Ovary (tissue), 10 donors: Measurements from ENCODE around the gene VSX2. TPM values are rescaled to one million over a fixed set of nuclear protein-coding genes. Genes with fewer than 3 reads are reported as not detected.

Experiments used
- DNase-seq, 5 donors: peaks; one replicate each; pipeline ENCODE4 v3.0.0-alpha.2; 2019 to 2020
- H3K27ac ChIP-seq, 2 donors: fragments of 200-600 bp; one replicate each; pipeline versions ENCODE4 v1.5.1 to v1.8.0; 2019 to 2022
- H3K27me3 ChIP-seq: fragments of 200-600 bp; one replicate; pipeline ENCODE4 v1.8.0; 2022
- H3K36me3 ChIP-seq: fragments of 200-600 bp; sonication (generic); one replicate; pipeline ENCODE4 v1.5.1; 2019
- H3K4me1 ChIP-seq: one replicate; pipeline ENCODE4 v1.8.1; 2013; ENCODE audit warnings: mild to moderate bottlenecking, moderate library complexity; ENCODE audit not compliant: insufficient read depth
- H3K4me3 ChIP-seq: fragments of 200-600 bp; sonication (generic); one replicate; pipeline ENCODE4 v1.5.1; 2017
- H3K9me3 ChIP-seq, 2 donors: fragments of 200-600 bp in 1 of 2; sonication (generic) in 1 of 2; one replicate each; pipeline versions ENCODE4 v1.5.1 to v1.8.1; 2013 to 2019; ENCODE audit warnings: mild to moderate bottlenecking in 1 of 2, moderate library complexity in 1 of 2
- EP300 ChIP-seq: sonication (generic); formaldehyde crosslinking; IDR thresholded peaks from one replicate; pipeline ENCODE4 v1.6.1; 2017; ENCODE audit warnings: antibody characterized with exemption
- POLR2A ChIP-seq: fragments of 450-650 bp; IDR thresholded peaks from one replicate; pipeline ENCODE4 v1.6.1; 2017; ENCODE audit warnings: antibody characterized with exemption, mild to moderate bottlenecking, moderate library complexity
- WGBS, 3 donors: extraction: QIAGEN DNeasy Blood & Tissue Kit in 1 of 3; methylation state at CpG; one replicate each; pipeline versions ENCODE4 v1.1.5 to v1.1.7; 2013 to 2017; 5-methylcytosine and 5-hydroxymethylcytosine counted together
- intact Hi-C, 4 donors: fragments of 100-400 bp; cut with DNase I; formaldehyde crosslinking; loops; one replicate each; pipeline versions ENCODE4 v1.11.0 to v1.15.1; 2022 to 2023
- long read RNA-seq, 3 donors: library from polyadenylated mRNA in 2 of 3; unstranded in 2 of 3; transcript quantifications; one replicate each; pipeline ENCODE4 v2.0.0 and lab custom pipeline, GENCODE V29; 2021 to 2026
- polyA plus RNA-seq, 2 donors: library from polyadenylated mRNA; stranded (reverse); fragments of 200-250 nt in 1 of 2; fragments of 350-450 nt in 1 of 2; fragmentation: Illumina TruSeq in 1 of 2; extraction: RNeasy Lipid Tissue Mini Kit (QIAGEN cat#74804) in 1 of 2; gene quantifications; one replicate each; pipeline ENCODE4 v1.2.3, GENCODE V29; 2013 to 2014
- total RNA-seq, 7 donors: library from RNA; depleted of rRNA in 2 of 7; stranded (reverse); fragments of >200 nt in 2 of 7; fragmentation: NEBNext Ultra II Directional in 3 of 7; extraction: Animal tissue kit (Norgen Biotek cat#: 25700) in 3 of 7; gene quantifications; one replicate each; pipeline versions ENCODE4 v1.1.0 to v1.2.4, GENCODE V29; 2016 to 2023
- TF ChIP-seq, protein P1 (sequence below), 3 donors: fragments of 450-650 bp in 2 of 3; fragments of 200-600 bp in 1 of 3; IDR thresholded peaks; one replicate each; pipeline versions ENCODE4 v1.5.1 to v1.8.0; 2016 to 2022; ENCODE audit warnings: antibody characterized with exemption in 3 of 3, mild to moderate bottlenecking in 1 of 3
- donor health status: DM: no; HTN: no; CAD: no; lungs with moderate emphysema.
- donor health status: DM: no; HTN: no; CAD: no.
- donor health status: Bipolar disorder and iron deficiency.
- donor health status: DM: yes; HTN: yes; CAD: no.
- donor health status: DM: no; HTN: no; CAD: no.
- donor health status: DM: yes; HTN: yes; CAD: no.

VSX2 gene
- not detected for total RNA-seq
- not detected for polyA plus RNA-seq
- long read RNA-seq, donor 1, result 0 reads
- long read RNA-seq, donor 2, partial matches to known transcripts, result 0 of 1 reads
- long read RNA-seq, donor 2, other reads (novel, unspliced or antisense), result 0 of 1 reads
- long read RNA-seq, donor 3, result 0 reads

GRCh38 chr14:74238974-74239847, at the start of gene VSX2:
TSS of gene VSX2 (plus strand) at chr14:74239449. CDS start at chr14:74239562, 113 bp downstream.
- Histone ChIP-seq H3K4me1 (peaks cover 9% of the 10 kb centered on the region), H3K36me3 (no peaks in the 10 kb centered on the region), H3K9me3 (no peaks in the 10 kb centered on the region), H3K27me3 (peaks cover 6% of the 10 kb centered on the region), H3K27ac (no peak within 1 kb of the TSS), H3K4me3 (no peak within 1 kb of the TSS)
- no peak for DNase-seq
- intact Hi-C loops, result no loop called here
- 8 to 9% (median 9%) methylated on average over 40 of the region's 40 CpGs for WGBS, 3 donors
- TF ChIP-seq POLR2A (no peak), EP300 (no peak)
- TF ChIP-seq, protein P1, sequence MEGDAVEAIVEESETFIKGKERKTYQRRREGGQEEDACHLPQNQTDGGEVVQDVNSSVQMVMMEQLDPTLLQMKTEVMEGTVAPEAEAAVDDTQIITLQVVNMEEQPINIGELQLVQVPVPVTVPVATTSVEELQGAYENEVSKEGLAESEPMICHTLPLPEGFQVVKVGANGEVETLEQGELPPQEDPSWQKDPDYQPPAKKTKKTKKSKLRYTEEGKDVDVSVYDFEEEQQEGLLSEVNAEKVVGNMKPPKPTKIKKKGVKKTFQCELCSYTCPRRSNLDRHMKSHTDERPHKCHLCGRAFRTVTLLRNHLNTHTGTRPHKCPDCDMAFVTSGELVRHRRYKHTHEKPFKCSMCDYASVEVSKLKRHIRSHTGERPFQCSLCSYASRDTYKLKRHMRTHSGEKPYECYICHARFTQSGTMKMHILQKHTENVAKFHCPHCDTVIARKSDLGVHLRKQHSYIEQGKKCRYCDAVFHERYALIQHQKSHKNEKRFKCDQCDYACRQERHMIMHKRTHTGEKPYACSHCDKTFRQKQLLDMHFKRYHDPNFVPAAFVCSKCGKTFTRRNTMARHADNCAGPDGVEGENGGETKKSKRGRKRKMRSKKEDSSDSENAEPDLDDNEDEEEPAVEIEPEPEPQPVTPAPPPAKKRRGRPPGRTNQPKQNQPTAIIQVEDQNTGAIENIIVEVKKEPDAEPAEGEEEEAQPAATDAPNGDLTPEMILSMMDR (IDR thresholded peaks at IDR 0.05), result no peak

GRCh38 chr14:74190927-74191575, 48.2 kb upstream of the VSX2 start:
- no peaks in the 10 kb centered on the region for H3K9me3 ChIP-seq
- intact Hi-C loops, result no loop called here
- no peak overlapping the region for H3K27ac ChIP-seq
- no peaks in the 10 kb centered on the region for H3K27me3 ChIP-seq
- H3K4me1 ChIP-seq, result no peaks in the 10 kb centered on the region
- no peak overlapping the region for H3K4me3 ChIP-seq
- H3K36me3 ChIP-seq, result no peaks in the 10 kb centered on the region
- WGBS, 3 donors, result 56 to 62% (median 60%) methylated on average over 3 of the region's 3 CpGs
- TF ChIP-seq POLR2A (no peak), EP300 (no peak)
- TF ChIP-seq, protein P1 (IDR thresholded peaks at IDR 0.05), result no peak
- no peak for DNase-seq

DNA sequence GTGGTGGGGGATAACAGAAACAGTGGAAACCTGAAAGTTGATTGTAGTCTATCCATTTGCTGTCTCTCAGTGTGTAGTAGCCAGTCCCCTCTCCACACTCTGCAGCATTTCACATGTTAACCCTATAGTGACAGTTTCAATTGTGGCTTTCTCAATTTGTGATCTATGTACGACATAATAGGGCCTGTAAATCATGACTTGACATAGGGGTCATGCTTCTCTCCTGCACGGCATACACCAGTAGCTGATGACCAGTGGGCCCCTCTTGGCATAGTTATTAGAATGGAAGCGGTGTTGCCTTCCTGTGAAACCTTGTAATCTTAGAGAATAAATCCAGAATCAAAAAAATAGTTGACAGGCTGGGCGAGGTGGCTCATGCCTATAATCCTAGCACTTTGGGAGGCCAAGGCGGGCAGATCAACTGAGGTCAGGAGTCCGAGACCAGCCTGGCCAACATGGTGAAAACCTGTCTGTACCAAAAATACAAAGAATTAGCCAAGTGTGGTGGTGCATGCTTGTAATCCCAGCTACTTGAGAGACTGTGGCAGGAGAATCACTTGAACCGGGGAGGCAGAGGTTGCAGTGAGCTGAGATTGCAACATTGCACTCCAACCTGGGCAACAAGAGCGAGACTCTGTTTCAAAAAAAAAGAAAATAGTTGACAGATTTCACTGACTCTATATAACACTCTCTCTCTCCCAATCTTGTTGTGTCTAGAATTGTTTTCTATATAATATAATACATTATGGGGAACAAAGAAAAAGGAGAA, 44.6 kb upstream of the VSX2 start:
- Histone ChIP-seq H3K27me3 (no peaks in the 10 kb centered on the region), H3K4me3 (no peak overlapping the region), H3K4me1 (no peaks in the 10 kb centered on the region), H3K36me3 (no peaks in the 10 kb centered on the region), H3K27ac (no peak overlapping the region), H3K9me3 (no peaks in the 10 kb centered on the region)
- no peak for DNase-seq
- WGBS, 3 donors, result 90 to 97% (median 92%) methylated on average over 8 of the region's 8 CpGs
- TF ChIP-seq POLR2A (no peak), EP300 (no peak)
- TF ChIP-seq, protein P1 (IDR thresholded peaks at IDR 0.05), result no peak
- intact Hi-C loops, result no loop called here

GRCh38 chr14:74195623-74196022, 43.6 kb upstream of the VSX2 start:
- Histone ChIP-seq H3K27me3 (no peaks in the 10 kb centered on the region), H3K4me3 (no peak overlapping the region), H3K27ac (no peak overlapping the region), H3K36me3 (no peaks in the 10 kb centered on the region), H3K9me3 (no peaks in the 10 kb centered on the region), H3K4me1 (no peaks in the 10 kb centered on the region)
- TF ChIP-seq POLR2A, result no peak
- intact Hi-C loops, result no loop called here
- WGBS, 3 donors, result 88 to 93% (median 89%) methylated on average over 7 of the region's 7 CpGs
- DNase-seq, result no peak
